Adrenal gland (tissue), 5 donors: ENCODE data around the gene MAP2.

ENCODE experiments used
- CTCF ChIP-seq, 6 experiments: fragments of 450-650 bp in 4 of 6; fragments of 200-600 bp in 2 of 6; sonication (generic) in 1 of 6; IDR thresholded peaks; 1 replicate in 5 of 6; 2 replicates in 1 of 6; pipeline versions ENCODE4 v1.5.1 to v1.8.0; 2016 to 2021; ENCODE audit warnings: antibody characterized with exemption in 6 of 6, mild to moderate bottlenecking in 2 of 6, moderate library complexity in 1 of 6
- POLR2A ChIP-seq, 2 donors: fragments of 450-650 bp; IDR thresholded peaks; one replicate each; pipeline ENCODE4 v1.6.1; 2017; ENCODE audit warnings: antibody characterized with exemption in 2 of 2, mild to moderate bottlenecking in 2 of 2, moderate library complexity in 1 of 2
- donor health status: DM: no; HTN: no; CAD: no.

DNA sequence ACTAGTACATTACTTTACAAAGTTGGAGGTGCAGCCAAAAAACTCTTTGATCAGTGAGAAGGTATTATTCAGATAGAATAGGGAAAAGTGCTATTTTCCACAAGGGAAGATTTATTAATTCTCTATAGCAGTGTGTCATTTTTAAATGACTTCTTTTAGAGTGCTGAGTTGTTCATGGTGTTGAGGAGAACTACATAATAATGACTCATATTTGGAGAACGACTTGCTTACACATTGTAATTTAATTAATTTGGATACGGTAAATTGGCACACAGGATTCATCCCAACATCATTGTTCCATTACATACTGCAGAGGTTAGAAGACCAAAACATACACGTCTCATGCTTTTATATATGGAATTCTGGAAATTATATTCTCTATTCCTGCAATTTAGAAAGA is 22.1 kb upstream of the MAP2 start:
- no peak for TF ChIP-seq CTCF (IDR thresholded peaks at IDR 0.05)
- no peak for TF ChIP-seq POLR2A (IDR thresholded peaks at IDR 0.05)
